ENCODE data around the gene RRP15.

DNA sequence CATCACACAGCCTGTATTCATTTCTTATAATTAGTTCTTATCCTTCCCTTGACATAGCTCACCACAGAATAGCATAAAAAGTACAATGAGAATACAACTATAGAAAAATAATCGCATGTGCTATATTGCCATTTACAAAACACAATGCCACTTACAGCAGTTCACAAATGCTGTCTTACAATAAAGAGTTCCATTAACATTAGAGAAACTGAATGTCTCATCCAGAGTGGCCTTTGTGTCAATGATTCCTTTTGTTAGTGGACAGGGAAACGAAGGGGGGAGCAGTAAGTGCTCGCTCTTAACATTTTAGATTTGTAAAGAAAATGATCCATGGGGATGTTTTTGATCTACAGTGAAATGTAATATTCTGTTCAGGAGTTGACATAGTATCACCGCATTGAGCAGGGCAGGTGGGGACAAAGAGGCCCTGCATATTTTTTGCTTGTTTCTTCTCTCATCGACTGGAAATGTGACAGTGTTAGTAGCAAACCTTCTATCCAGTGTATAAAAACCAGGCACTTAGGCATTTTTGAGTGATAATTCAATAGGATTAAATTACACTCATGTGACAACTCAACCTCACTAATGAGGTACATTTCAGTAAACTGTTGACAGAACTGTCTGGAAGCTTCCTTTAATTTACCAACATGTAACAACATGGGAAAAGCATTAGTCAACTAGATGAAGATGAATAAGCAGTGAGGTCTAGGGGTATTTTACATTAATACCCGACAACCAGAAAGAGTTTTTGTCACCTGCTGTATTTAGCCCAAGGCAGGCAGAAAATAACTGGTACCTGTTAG lies 35.6 kb upstream of the RRP15 start:
- TF ChIP-seq, protein P1, sequence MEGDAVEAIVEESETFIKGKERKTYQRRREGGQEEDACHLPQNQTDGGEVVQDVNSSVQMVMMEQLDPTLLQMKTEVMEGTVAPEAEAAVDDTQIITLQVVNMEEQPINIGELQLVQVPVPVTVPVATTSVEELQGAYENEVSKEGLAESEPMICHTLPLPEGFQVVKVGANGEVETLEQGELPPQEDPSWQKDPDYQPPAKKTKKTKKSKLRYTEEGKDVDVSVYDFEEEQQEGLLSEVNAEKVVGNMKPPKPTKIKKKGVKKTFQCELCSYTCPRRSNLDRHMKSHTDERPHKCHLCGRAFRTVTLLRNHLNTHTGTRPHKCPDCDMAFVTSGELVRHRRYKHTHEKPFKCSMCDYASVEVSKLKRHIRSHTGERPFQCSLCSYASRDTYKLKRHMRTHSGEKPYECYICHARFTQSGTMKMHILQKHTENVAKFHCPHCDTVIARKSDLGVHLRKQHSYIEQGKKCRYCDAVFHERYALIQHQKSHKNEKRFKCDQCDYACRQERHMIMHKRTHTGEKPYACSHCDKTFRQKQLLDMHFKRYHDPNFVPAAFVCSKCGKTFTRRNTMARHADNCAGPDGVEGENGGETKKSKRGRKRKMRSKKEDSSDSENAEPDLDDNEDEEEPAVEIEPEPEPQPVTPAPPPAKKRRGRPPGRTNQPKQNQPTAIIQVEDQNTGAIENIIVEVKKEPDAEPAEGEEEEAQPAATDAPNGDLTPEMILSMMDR (IDR thresholded peaks at IDR 0.05; ENCODE audit: low read length): no peak
- no peak for TF ChIP-seq EZH2 (IDR thresholded peaks at IDR 0.05; ENCODE audit: borderline replicate concordance, low read length)
